Kidney (tissue), 14 donors: ENCODE data around the gene CTDP1. TPM values are rescaled to one million over a fixed set of nuclear protein-coding genes. Genes with fewer than 3 reads are reported as not detected.

Experiments used
- DNase-seq, 5 donors: peaks; one replicate each; pipeline ENCODE4 v3.0.0-alpha.2; 2013 to 2020
- FAIRE-seq: peaks from 2 replicates; lab custom pipeline; 2012; peaks lifted over from hg19 to GRCh38; lab: Jason Lieb, UNC
- H3K27ac ChIP-seq, 2 donors: one replicate each; pipeline ENCODE4 v1.7.0; 2013; ENCODE audit warnings: low read depth in 2 of 2, low read length in 2 of 2, inconsistent platforms in 1 of 2
- H3K27me3 ChIP-seq: one replicate; pipeline ENCODE4 v1.7.1; 2013; ENCODE audit warnings: low read length, inconsistent platforms; ENCODE audit not compliant: control insufficient read depth, insufficient read depth
- H3K36me3 ChIP-seq, 3 donors: one replicate each; pipeline versions ENCODE4 v1.7.0 to v1.7.1; 2013; ENCODE audit warnings: low read length in 3 of 3, control low read depth in 1 of 3, inconsistent platforms in 1 of 3; ENCODE audit not compliant: insufficient read depth in 3 of 3, control insufficient read depth in 2 of 3
- H3K4me1 ChIP-seq, 3 donors: one replicate each; pipeline versions ENCODE4 v1.7.0 to v1.7.1; 2013; ENCODE audit warnings: low read length in 3 of 3, inconsistent platforms in 1 of 3, low read depth in 1 of 3; ENCODE audit not compliant: control insufficient read depth in 2 of 3, insufficient read depth in 2 of 3
- H3K4me3 ChIP-seq, 3 donors: one replicate each; pipeline versions ENCODE4 v1.7.0 to v1.8.1; 2013; ENCODE audit warnings: low read length in 3 of 3, control low read depth in 1 of 3, inconsistent platforms in 1 of 3
- H3K9ac ChIP-seq, 3 donors: one replicate each; pipeline versions ENCODE4 v1.7.0 to v1.7.1; 2013; ENCODE audit warnings: low read length in 3 of 3, control low read depth in 1 of 3, inconsistent platforms in 1 of 3
- H3K9me3 ChIP-seq, 3 donors: one replicate each; pipeline versions ENCODE4 v1.7.0 to v1.7.1; 2013; ENCODE audit warnings: low read length in 3 of 3, control low read depth in 1 of 3, inconsistent platforms in 1 of 3; ENCODE audit not compliant: control insufficient read depth in 2 of 3, insufficient read depth in 1 of 3
- intact Hi-C: fragments of 100-400 bp; cut with DNase I; formaldehyde crosslinking; loops from one replicate; pipeline ENCODE4 v1.11.1; 2022
- polyA plus RNA-seq: library from polyadenylated mRNA; stranded (reverse); fragments of 350-450 nt; fragmentation: Illumina TruSeq; extraction: RNeasy Lipid Tissue Mini Kit (QIAGEN cat#74804); gene quantifications from one replicate; pipeline ENCODE4 v1.2.3, GENCODE V29; 2014; ENCODE audit warnings: low read depth, low replicate concordance; ENCODE audit not compliant: insufficient read depth
- total RNA-seq: library from RNA; stranded (reverse); fragmentation: NEBNext Ultra II Directional; extraction: Animal tissue kit (Norgen Biotek cat#: 25700); gene quantifications from one replicate; pipeline ENCODE4 v1.2.1, GENCODE V29; 2021
- TF ChIP-seq, protein P1 (sequence below): IDR thresholded peaks from 3 replicates; pipeline ENCODE4 v1.5.1; 2012; ENCODE audit warnings: mild to moderate bottlenecking, moderate library complexity, borderline replicate concordance; ENCODE audit not compliant: insufficient read depth; ENCODE audit errors: extremely low read depth
- donor health status: control.
- donor health status: control.
- donor health status: control.
- donor health status: control.
- donor health status: control.
- donor health status: DM: yes; HTN: yes; CAD: no.
- donor health status: Normal renal cell carcinoma (clear cell type).

CTDP1 gene
- total and polyA plus RNA-seq, 2 donors from 2014 or later: 11.1 to 21.8 TPM

DNA sequence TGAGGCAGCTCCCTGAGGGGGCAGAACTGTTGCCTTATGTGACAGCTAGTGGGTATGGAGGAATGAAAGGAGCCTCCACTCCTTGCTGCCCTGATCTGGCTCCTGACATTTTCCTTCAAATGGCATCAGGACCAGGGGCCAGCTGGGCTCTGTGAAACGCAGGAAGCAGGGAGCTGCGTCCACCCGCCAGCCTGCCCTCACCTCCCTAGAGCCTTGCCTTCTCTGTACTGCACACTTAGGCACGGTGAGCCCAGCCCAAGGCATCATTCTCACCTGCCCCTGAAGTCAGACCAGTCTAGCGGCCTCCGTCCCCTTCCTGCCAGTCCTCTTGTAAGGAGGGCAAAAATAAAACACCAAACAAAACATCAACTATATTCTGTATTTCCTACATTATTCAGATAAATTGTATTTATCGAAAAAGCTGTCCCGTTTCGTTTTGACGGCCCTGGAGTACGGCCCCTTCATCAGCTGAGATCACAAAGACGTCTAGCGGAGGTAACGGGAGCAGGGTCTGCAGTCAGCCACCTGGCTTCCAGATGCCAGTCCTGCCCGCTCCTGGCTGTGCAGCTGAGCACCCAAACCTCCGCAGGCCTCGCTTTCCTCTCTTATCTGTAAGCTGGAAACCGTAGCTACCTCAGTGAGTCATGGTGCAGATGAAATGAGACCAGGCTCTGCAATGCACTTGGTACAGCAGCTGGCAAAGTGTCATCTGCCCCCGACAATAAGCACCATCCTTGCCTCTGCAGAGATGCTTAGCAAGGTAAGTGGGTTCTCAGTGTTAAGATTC, 6.9 kb upstream of the CTDP1 start:
- H3K27ac ChIP-seq: no peak overlapping the region
- peaks cover 0 to 2% (median 2%) of the 10 kb centered on the region in 3 donors for H3K36me3 ChIP-seq
- peaks cover 0 to 5% (median 5%) of the 10 kb centered on the region in 3 donors for H3K4me1 ChIP-seq
- H3K9me3 ChIP-seq: no peaks in the 10 kb centered on the region
- TF ChIP-seq, protein P1, sequence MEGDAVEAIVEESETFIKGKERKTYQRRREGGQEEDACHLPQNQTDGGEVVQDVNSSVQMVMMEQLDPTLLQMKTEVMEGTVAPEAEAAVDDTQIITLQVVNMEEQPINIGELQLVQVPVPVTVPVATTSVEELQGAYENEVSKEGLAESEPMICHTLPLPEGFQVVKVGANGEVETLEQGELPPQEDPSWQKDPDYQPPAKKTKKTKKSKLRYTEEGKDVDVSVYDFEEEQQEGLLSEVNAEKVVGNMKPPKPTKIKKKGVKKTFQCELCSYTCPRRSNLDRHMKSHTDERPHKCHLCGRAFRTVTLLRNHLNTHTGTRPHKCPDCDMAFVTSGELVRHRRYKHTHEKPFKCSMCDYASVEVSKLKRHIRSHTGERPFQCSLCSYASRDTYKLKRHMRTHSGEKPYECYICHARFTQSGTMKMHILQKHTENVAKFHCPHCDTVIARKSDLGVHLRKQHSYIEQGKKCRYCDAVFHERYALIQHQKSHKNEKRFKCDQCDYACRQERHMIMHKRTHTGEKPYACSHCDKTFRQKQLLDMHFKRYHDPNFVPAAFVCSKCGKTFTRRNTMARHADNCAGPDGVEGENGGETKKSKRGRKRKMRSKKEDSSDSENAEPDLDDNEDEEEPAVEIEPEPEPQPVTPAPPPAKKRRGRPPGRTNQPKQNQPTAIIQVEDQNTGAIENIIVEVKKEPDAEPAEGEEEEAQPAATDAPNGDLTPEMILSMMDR: no peak
- no peak overlapping the region for H3K9ac ChIP-seq
- H3K4me3 ChIP-seq: no peak overlapping the region
- intact Hi-C loops: no loop called here
- FAIRE-seq (no peak), DNase-seq (no peak)
- no peaks in the 10 kb centered on the region for H3K27me3 ChIP-seq

DNA sequence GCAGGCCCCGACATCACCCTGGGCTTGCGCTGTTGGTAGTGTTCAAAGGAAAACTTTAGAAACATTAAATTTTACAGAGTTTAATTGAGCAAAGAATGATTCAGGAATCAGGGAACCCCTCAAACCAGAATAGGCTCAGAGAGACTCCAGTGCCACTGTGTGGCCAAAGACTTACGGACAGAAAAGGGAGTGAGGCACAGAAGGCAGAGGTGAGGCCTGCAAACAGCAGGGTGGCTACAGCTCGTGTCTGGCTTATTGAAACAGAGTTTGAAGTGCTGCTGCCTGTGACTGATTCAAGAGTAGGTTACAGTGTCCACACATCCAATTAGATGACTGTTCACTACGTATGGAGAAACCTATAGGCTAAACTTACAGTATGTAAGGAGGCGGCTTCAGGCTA, 2.4 kb upstream of the CTDP1 start:
- Histone ChIP-seq H3K27me3 (no peaks in the 10 kb centered on the region), H3K4me1 (peaks cover 4 to 23% (median 17%) of the 10 kb centered on the region in 3 donors), H3K9me3 (no peaks in the 10 kb centered on the region), H3K9ac (peak overlapping the region in 2 of 3 donors; percentile 19 to 79), H3K36me3 (peaks cover 0 to 2% (median 2%) of the 10 kb centered on the region in 3 donors), H3K4me3 (peak overlapping the region in 1 of 3 donors; percentile 87), H3K27ac (peak overlapping the region; percentile 96 to 99)
- DNase-seq: no peak
- intact Hi-C loops: no loop called here
- FAIRE-seq: no peak
- TF ChIP-seq, protein P1: no peak

DNA sequence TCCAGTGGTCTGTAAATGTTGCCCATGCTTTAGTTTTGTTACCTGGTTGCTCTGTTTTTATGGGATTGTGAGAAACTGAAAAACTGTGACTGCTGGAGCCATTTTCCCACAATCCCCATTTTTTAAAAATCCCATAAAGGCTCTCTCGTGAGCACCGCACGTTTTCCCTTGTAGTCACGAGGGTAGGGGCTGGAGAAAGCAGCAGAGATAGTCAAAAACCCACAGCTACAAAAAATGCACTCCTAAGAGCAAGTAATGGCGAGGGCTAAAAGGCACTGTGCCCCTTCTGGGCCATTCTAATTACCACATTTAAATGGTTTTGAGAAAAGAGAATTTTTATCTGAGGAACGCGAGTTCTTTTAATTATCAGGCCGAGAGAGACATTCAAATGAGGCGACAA, 1.8 kb upstream of the CTDP1 start:
- peak overlapping the region; percentile 4 to 87 (median 31) for H3K4me3 ChIP-seq
- intact Hi-C loops: no loop called here
- TF ChIP-seq, protein P1: no peak
- peaks cover 4 to 23% (median 17%) of the 10 kb centered on the region in 3 donors for H3K4me1 ChIP-seq
- H3K36me3 ChIP-seq: peaks cover 0 to 2% (median 2%) of the 10 kb centered on the region in 3 donors
- H3K27me3 ChIP-seq: no peaks in the 10 kb centered on the region
- peak overlapping the region; percentile 96 to 99 for H3K27ac ChIP-seq
- no peaks in the 10 kb centered on the region for H3K9me3 ChIP-seq
- peak overlapping the region; percentile 26 to 79 (median 56) for H3K9ac ChIP-seq
- FAIRE-seq: no peak
- no peak for DNase-seq
